Kidney epithelial cell (primary cell): ENCODE data around the gene TPRN. TPM values are rescaled to one million over a fixed set of nuclear protein-coding genes. Genes with fewer than 3 reads are reported as not detected.

Experiments
- DNase-seq: peaks from one replicate; pipeline ENCODE4 v3.0.0-alpha.2; 2010; ENCODE audit warnings: low read depth
- H3K27me3 ChIP-seq: 2 replicates; pipeline ENCODE4 v1.6.0; 2011; ENCODE audit warnings: low read length; ENCODE audit not compliant: control insufficient read depth, insufficient read depth
- H3K36me3 ChIP-seq: 2 replicates; pipeline ENCODE4 v1.5.1; 2011; ENCODE audit warnings: low read length; ENCODE audit not compliant: control insufficient read depth, insufficient read depth
- H3K4me3 ChIP-seq: 2 replicates; pipeline ENCODE4 v1.5.1; 2011; ENCODE audit warnings: low read depth, mild to moderate bottlenecking, control low read depth, low read length
- CTCF ChIP-seq: IDR thresholded peaks from 2 replicates; pipeline ENCODE4 v1.5.1; 2011; ENCODE audit warnings: mild to moderate bottlenecking, moderate library complexity, low read length, control low read depth, inconsistent platforms; ENCODE audit not compliant: insufficient read depth, poor library complexity, severe bottlenecking
- total RNA-seq: library from RNA; depleted of rRNA; stranded (reverse); fragments of >200 nt; gene quantifications from 2 replicates; pipeline ENCODE4 v1.2.3, GENCODE V29; 2015

TPRN gene
- total RNA-seq, 1 donor from 2014 or later = 15.2 TPM

GRCh38 chr9:137174722-137175293 is 25.7 kb downstream of the TPRN start:
- no peak for DNase-seq
- Histone ChIP-seq H3K27me3 (peaks cover 55% of the 10 kb centered on the region), H3K36me3 (no peaks in the 10 kb centered on the region), H3K4me3 (no peak overlapping the region)
- no peak for TF ChIP-seq CTCF

- no peak for TF ChIP-seq CTCF
- peaks cover 62% of the 10 kb centered on the region for H3K27me3 ChIP-seq
These were observed 26.5 kb downstream of the TPRN start for GRCh38 chr9:137173796-137174664.

GRCh38 chr9:137172901-137173795 is 27.4 kb downstream of the TPRN start:
- no peak for DNase-seq
- Histone ChIP-seq H3K4me3 (no peak overlapping the region), H3K36me3 (no peaks in the 10 kb centered on the region), H3K27me3 (peaks cover 69% of the 10 kb centered on the region)
- TF ChIP-seq CTCF = no peak

More at GRCh38 chr9:137173796-137174664, 26.5 kb downstream of the TPRN start:
- H3K4me3 ChIP-seq = no peak overlapping the region
- no peaks in the 10 kb centered on the region for H3K36me3 ChIP-seq
- no peak for DNase-seq

GRCh38 chr9:137171149-137171900 is 29.2 kb downstream of the TPRN start:
- no peak for TF ChIP-seq CTCF
- H3K27me3 ChIP-seq = peaks cover 87% of the 10 kb centered on the region
- DNase-seq = no peak
- no peak overlapping the region for H3K4me3 ChIP-seq
- H3K36me3 ChIP-seq = no peaks in the 10 kb centered on the region

- no peak for DNase-seq
- TF ChIP-seq CTCF = no peak
- H3K36me3 ChIP-seq = no peaks in the 10 kb centered on the region
- H3K27me3 ChIP-seq = peaks cover 91% of the 10 kb centered on the region
- no peak overlapping the region for H3K4me3 ChIP-seq
These were observed 29.9 kb downstream of the TPRN start for GRCh38 chr9:137170486-137171148.
